Hematopoietic multipotent progenitor cell treated with erythropoietin and hydrocortisone succinate and interleukin-3 and kit ligand, for 15 days (in vitro differentiated cells): ENCODE results near the gene APOL4.
"Not testable (repeated sequence)": the region's sequence is repeated elsewhere in the genome, so short reads cannot be mapped to it uniquely, and the experiment has no call there.

ENCODE experiments used
- DNase-seq: peaks from one replicate; pipeline ENCODE4 v3.0.0-alpha.2; 2015; ENCODE audit warnings: low spot score

Gene APOL4

GRCh38 chr22:36206255-36206654 lies 4.6 kb upstream of the APOL4 start:
- no peak for DNase-seq

GRCh38 chr22:36205573-36205972 lies 4.0 kb upstream of the APOL4 start:
- DNase-seq: not testable (repeated sequence)

DNA sequence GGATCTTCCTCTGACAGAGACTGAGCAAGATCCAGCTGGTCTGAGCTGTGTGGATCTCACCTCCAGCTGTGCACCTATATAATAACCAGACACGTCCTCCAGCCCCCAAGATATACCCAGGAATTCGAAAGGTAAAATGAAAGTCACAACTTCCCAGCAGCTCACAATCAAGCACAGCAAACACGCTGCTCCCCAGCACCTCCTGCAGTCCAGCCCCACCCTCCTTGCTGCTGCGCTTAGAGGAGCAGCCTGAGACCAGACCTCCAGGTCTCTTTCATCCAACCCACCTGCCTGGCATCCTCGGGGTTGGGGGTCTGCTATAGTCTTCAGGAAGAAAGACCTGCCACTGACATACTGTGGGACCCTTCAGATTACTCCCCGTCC lies 3.0 kb upstream of the APOL4 start:
- no peak for DNase-seq

DNA sequence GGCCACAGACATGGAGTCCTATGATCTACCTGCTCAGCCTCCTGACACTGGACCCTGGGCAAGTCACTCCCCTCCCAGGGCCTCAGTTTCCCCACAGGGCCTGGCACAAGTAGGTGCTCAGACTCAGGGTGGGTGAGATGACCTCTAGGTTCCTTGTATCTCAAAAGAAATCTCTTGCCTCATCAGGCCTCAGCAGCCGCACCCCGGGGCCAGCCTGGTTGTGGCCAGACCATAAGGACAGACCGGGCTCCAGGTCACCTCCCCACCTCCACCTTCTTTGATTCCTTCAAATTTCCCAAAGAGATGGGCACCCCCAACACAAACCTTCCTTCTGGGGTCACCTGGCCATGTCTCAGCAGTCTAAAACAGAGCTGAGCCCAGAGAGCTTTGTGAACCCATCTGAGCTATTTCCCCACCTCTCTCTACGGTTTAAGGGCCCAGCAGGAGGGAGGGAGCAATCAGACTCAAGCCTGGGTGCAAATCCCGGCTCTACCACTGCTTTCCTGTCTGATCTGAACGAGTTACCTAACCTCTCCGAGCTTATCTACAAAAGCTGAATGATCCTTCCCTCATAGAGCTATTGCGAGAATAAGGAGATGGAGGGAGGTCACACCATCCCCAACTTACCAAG lies 2.5 kb upstream of the APOL4 start:
- DNase-seq: no peak

DNA sequence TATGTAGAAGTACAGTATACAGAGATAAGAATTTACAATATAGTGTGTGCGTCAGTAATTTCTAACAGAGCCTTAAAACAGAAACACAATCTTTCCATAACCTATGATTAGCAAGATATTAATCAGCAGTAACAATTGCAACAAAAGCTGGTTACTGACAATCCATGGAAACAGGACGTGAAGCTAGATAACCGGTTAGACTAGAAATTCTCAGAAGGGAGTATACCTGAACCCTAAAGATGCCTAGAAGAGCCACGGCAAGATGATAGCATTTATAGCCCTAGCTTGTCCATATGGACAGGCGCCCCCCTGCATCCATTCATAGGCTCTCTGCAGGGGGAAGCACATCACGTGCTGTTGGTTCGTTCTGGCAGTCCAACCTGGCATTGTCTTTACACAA lies 1.8 kb upstream of the APOL4 start:
- not testable (repeated sequence) for DNase-seq

- DNase-seq: not testable (repeated sequence)
Measured at GRCh38 chr22:36202906-36203305, 1.3 kb upstream of the APOL4 start.

- not testable (repeated sequence) for DNase-seq
Measured at GRCh38 chr22:36201025-36201424, 584 bp downstream of the APOL4 start.

GRCh38 chr22:36199001-36199551 lies 2.5 kb downstream of the APOL4 start:
- DNase-seq: no peak

- no peak for DNase-seq
Measured at GRCh38 chr22:36198536-36198935, 3.1 kb downstream of the APOL4 start.

DNA sequence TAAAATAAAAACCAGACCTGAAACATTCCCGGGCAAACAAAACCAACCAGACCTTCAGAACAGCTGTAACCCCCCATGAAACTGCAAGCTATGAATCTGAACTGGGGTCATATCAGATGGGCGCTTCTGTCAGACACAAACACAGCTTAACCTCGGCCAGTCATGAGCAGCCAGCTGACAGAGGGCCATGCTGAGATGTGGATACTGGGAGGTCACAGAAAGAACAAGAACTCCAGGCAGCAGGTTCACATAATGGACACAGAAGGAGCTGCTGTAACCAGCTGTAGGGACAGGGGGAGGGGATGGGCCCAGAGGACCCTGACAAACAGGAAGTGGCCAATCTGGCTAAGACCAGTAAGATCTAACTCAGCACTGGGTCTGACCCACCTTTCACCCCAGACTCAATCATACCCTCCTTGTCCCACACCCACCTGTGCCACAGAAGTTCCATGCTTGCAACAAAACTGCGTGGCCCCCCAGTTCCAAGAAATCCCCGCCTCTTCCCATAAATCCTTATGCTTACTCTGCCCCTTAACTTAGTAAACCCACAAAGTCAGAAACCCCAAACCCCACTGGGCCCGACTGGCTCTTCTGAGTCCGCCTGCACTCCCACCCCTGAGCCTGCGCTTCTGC lies 4.0 kb downstream of the APOL4 start:
- no peak for DNase-seq

- no peak for DNase-seq
Measured at GRCh38 chr22:36197065-36197440, 4.6 kb downstream of the APOL4 start.

GRCh38 chr22:36196254-36197064 lies 5.2 kb downstream of the APOL4 start:
- DNase-seq: no peak

GRCh38 chr22:36194971-36195370 lies 6.6 kb downstream of the APOL4 start:
- DNase-seq: no peak

DNA sequence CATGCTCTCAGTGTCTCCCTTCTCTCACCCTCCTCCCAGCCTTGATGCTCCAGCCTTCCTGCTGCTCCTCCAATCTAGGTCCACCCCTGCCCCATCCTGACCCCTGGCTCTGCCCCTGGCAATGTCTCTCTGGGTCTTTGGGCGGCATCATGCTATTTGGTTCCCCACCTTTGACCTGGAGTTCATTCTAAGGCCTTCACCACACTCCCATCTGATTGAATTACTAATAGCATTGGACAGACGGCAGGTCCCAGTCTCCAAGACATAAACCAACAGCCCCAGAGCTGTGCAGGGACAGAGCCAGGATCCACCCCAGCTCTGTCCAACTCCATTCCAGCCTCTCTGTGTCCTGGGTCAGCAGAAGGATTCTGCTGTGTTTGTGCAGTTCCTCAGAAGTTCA lies 7.2 kb downstream of the APOL4 start:
- DNase-seq: no peak

GRCh38 chr22:36193577-36193976 lies 8.0 kb downstream of the APOL4 start:
- no peak for DNase-seq

DNA sequence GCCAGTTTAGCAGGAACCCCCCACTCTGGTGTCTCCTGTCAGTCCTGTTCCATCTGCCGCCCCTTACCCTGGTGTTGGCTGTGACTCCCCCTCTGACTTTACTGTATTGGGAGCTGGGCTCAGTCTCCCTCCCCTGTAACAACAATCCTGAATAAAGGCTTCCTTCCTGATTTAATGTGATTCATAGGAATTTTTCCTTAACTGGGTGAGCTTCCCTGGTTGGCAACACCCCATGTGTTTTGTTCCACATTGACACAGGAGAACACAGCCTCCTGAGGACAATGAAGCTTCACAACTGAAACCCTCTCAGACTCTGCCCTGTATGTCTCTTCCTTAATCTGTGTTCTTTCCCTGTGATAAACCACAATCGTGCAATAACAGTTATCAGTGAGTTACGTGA lies 8.4 kb downstream of the APOL4 start:
- no peak for DNase-seq

- no peak for DNase-seq
Measured at GRCh38 chr22:36192542-36192941, 9.1 kb downstream of the APOL4 start.

- DNase-seq: no peak
Measured at GRCh38 chr22:36191106-36191836, 10.3 kb downstream of the APOL4 start.

GRCh38 chr22:36187862-36188261 lies 13.7 kb downstream of the APOL4 start:
- not testable (repeated sequence) for DNase-seq

DNA sequence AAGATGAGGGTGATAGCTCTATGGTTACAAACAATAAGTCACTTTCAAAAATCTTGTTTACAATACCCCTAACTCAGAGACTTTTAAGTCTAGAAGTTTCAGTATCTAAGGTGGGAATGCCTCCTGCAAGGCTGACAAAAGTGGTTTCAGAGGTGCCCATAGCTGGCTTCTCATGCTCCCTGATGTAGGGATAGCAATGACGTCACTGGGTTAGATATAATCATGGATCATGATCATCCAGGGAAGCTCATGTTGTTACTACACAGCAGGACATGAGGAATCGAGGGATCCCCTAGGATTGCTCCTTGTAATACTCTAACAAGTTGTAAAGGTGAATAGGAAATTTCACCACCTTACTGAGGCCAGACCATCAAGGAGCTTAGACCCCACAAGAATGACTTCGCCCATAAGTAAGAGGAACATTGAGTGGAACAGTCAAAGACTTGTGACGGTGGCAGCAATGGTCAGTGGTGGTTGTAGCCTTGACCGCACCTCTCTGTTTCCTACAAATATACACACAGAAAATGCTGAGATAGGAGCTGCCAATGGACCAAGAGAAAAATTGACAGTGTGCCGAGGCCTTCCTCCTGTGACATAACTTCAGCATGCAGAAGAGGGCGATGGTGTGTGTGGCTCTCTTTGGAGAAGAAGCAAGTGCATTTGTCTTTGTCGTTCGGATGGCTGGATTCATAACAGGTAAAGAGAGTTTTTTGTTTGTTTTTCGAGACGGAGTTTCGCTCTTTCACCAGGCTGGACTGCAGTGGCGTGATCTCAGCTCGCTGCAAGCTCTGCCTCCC lies 15.6 kb downstream of the APOL4 start:
- DNase-seq: no peak

DNA sequence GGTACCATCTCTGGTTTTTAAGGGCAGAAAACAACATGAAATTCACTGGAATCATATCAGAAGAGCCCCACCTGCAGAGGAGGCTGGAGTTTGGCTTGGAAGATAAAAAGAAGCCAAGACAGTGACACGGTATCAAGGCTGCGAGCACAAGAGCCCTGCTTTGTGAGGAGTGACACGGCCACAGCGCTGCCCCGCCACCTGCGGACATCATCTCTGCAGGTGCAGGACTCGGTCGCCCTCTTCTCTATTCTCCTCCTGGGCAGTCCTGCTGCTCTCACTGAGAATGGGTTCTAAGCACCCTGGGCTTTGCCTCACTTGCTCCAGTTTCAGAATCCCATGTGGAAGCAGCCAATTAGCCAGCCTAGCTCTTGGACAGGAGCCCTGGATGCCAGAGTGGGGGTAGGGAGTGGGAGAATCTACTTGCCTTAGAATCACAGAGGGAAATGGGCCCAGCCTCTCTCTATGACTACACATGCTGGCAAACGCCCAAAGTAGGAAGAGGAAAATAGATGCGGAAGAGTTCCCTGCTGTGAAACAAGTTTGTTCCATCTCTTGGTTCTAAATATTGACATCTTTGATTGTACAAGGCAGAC lies 17.1 kb downstream of the APOL4 start:
- DNase-seq: no peak
